Islet of Langerhans (tissue), 1 donor: ENCODE data around the gene VAMP2.

ENCODE experiments used
- FAIRE-seq: peaks from one replicate; lab custom pipeline; 2011; peaks lifted over from hg19 to GRCh38; lab: Jason Lieb, UNC

VAMP2 gene

GRCh38 chr17:8162233-8162996 is at the start of gene VAMP2:
TSS of gene VAMP2 (minus strand) at chr17:8162948. CDS start at chr17:8162879, 69 bp downstream.
- no peak for FAIRE-seq

DNA sequence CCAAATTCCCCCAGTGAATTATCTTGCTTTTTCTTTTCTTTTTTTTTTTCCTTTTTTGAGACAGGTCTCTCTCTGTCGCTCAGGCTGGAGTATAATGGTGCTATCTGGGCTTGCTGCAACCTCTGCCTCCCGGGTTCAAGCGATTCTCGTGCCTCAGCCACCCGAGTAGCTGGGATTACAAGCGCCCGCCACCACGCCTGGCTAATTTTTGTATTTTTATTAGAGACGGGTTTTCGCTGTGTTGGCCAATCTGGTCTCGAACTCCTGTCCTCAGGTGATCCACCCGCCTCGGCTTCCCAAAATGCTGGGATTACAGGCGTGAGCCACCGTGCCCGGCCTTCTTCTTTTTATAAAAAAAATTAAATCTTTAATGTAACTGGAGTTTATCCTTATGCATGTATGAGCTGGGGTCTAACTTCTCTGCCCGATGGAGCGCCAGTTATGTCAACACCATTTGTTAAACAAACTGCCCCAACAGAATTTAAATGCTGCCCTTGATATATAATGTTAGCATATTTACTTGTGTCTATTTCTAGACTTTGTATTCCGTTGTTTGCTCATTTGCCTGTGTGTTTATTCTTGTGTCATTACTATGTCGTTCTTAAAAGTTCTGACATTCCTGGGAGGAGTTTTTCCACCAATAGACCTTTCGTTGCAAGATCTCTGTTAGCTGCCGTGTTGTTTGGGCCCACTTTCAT is 48.2 kb upstream of the VAMP2 start:
- no peak for FAIRE-seq

- FAIRE-seq, result peak; percentile 89
These were observed 47.4 kb upstream of the VAMP2 start, which contains the start of gene AURKB for GRCh38 chr17:8209907-8210760. TSS of gene AURKB (minus strand) at chr17:8210575. CDS start at chr17:8210224, 351 bp downstream.

DNA sequence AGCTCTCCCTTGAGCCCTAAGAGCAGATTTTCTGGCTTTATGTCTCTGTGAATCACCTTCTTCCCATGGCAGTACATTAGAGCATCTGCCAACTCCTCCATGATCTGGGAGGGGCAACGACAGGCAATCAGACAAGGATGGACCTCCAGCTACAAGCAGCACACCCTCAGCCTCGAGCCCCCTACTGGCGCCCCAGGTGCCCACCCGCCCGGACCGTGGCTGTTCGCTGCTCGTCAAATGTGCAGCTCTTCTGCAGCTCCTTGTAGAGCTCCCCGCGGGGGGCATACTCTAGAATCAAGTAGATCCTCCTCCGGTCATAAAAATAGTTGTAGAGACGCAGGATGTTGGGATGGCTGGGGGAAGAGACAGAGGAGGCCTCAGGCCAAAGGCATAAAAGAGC is 43.8 kb upstream of the VAMP2 start:
- no peak for FAIRE-seq

DNA sequence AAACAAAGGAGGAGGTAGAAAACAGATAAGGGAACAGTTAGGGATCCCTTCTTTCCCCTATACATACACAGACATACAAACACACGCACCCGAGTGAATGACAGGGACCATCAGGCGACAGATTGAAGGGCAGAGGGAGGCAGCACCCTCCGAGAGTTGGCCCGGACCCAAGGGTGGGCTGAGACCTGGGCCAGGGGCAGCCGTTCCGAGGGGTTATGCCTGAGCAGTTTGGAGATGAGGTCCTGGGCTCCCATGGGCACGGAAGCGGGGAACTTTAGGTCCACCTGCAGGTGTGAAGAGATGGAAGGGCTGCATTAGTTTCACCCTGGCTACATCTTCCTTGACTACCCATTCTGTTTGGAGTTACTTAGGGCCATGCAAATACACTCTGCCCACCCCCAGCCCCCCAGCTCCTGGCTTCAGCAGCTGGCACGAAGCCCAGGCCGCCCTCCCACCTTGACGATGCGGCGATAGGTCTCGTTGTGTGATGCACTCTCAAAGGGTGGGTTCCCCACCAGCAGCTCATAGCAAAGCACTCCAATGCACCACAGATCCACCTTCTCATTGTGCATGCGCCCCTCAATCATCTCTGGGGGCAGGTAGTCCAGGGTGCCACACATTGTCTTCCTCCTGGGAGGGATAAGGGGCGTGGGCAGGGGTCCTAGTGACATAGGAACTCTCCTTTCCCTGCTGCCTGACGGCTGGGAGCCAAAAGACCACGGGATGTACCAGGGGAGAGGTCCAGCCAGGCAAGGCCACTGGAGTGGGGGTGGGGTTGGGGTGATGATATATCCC is 42.2 kb upstream of the VAMP2 start:
- no peak for FAIRE-seq

- peak; percentile 98 for FAIRE-seq
These were observed 29.5 kb upstream of the VAMP2 start for GRCh38 chr17:8192070-8192815.

- no peak for FAIRE-seq
These were observed 27.8 kb upstream of the VAMP2 start for GRCh38 chr17:8190506-8190905.

DNA sequence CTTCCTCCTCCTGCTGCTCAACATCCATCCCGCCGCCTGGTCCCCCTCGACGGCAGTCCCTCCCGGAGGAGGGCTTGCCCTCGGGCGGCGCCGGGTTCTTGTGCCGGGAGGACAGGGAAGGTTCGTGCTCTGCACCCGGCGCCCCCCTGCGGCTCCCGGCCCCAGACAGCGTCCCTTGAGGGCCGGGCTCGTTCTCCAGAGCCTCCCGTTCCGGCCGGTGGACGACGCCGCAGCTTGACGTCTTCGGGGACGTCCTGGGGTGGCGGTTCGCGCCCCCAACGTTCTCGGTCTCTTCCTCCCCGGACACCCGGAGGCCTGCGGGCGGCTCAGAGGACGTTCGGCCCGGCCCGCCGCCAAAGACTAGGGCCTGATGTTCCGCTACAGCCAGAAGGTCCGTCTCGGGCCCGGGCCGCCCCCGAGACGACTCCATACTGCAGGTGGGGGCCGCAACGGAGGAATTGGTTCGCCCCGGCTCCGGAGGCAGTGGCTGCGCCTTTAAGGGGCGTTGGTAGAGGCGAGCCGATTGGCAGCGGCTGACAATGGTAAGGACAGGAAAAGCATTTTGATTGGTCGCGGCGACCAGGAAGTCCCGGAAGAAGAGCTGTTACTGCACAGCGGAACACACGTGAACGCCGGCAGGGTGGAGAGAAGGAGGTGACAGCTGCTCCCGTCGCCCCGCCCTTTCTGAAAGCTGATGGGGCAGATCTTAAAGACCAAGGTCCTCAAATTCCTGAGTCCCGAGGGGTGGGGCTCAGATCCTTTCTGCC is 27.1 kb upstream of the VAMP2 start, which contains the start of gene BORCS6:
Gene BORCS6, minus strand, starts transcription at position 470 of the 767 bp plus-strand sequence. Its CDS starts 40 bp downstream, at position 430.
- no peak for FAIRE-seq

GRCh38 chr17:8189041-8189710 is 26.4 kb upstream of the VAMP2 start:
- no peak for FAIRE-seq

- no peak for FAIRE-seq
These were observed 25.6 kb upstream of the VAMP2 start for GRCh38 chr17:8188263-8188839.

DNA sequence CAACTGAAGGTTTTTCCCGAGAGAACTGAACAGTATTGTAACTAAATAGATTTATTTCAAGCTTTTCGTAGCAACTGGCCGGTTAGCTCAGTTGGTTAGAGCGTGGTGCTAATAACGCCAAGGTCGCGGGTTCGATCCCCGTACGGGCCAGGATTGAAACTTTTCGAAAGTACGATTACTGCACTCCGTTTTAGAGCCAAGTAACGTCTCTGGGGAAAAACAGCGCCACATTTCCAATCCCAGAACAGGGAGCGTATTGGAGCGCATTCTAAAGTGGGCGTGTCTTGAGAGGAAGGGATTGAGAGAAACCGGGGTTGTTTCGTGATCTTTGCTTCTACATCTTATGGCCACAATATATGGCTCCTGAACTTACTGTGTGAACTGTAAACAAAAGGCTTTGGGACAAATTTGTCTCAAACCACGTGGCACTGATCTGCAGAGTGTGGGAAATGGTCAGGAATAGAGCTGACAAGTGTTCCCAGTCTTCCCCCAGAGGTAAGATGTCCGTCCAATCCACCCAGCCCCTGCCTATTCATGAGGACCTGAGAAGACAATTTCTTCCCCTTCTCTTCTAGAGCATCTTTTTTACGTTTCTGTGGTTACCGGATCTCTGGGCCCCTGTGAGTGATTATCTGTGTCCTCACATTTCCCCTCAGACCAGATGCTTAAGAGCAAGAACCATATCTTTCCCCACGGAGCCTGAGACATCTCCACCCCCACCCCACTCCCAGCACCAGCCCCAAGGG is 24.9 kb upstream of the VAMP2 start:
- peak; percentile 92 for FAIRE-seq

- peak; percentile 82 for FAIRE-seq
These were observed 24.2 kb upstream of the VAMP2 start for GRCh38 chr17:8186787-8187516.

DNA sequence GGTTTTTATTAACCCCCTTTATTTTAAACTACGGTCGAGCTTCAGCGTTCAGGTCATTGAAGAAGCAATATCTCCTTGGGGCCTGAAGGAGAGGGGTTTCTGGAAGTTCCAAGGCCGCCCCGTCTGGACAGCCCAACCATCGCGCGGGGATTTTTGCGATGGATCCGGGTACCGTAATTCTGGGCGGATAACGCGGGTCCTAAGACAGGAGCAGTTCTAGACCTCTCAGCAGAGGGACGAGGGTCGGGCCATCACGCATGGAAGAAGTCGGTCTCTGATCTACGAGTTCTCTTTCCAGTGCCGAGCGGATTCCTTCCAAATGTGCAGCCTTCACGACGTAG is 23.7 kb upstream of the VAMP2 start:
- FAIRE-seq, result no peak

DNA sequence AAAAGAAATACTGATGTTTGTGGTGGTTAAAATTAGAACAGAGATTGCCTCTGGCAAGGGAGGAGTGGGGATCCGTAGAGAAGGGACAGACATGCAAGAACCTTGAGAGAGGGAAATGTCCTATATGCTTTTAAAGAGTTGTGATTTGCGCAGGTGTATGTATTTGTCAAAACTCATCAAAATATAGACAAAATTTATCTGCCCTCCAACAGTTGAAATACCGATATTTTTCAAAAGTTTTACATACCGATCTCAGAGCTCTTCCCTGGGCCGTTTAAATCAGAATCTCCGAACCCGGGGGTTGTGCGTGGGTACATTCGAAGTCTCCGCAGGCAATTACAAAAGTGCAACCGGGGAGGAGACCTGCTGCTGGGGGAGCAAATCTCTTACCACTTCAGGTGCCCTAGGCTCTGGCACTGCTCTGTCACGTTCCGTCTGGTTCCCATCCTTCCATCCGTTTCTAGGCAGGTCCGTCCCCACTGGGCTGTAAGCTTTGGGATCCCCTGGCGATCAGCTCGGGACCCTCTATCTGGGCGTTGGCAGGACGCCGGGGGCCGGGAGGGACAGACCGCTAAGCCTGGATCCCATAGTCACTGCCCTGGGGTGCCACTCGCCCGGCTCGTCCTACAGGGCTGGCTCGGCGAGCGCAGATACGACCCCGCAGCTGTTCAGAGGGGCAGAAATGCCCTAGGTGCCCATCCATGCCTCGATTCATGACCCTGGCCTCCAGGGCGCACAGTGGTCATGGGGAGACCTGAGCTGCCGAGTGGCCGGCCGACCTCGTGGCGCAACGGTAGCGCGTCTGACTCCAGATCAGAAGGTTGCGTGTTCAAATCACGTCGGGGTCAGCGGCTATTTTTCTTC is 23.1 kb upstream of the VAMP2 start:
- FAIRE-seq, result no peak

DNA sequence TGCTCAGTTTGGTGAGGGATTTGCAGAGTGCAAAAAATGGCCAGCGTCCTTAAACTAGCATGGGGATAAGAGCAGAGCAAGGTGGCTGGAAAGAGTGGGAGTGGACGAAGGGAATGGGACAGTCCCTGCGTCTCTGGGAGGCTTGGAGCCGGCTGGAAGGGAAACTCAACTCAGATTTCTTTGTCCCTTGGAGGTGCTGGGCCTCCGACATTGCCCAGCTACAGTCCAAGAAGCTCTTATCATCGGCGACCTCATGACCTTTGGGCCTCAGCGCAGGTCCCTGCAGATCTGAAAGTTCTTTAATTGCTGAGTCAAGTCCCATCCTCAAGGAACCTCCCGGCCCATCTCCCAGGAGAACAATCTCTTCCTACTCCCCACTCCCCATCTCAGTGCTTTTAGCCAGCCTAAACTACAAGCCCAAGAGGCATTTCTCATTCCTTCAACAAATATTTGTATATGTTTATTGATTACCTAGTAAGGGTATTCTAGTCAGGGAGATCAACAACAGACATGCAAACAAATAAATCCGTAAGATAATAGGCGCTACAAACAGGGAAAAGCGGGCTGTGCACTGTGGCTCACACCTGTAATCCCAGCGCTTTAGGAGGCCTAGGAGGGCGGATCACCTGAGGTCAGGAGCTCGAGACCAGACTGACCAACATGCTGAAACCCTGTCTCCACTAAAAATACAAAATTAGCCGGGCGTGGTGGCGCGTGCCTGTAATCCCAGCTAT is 14.4 kb upstream of the VAMP2 start:
- FAIRE-seq, result no peak
